Neural progenitor cell (in vitro differentiated cells): ENCODE measurements around the gene CRK.

Source experiments
- EZH2 ChIP-seq: fragments of 200-600 bp; sonication (generic); IDR thresholded peaks from 2 replicates; pipeline ENCODE4 v1.6.1; 2017; ENCODE audit warnings: antibody characterized with exemption, mild to moderate bottlenecking, moderate library complexity
- EZH2phosphoT487 ChIP-seq: fragments of 200-600 bp; sonication (generic); IDR thresholded peaks from 2 replicates; pipeline ENCODE4 v1.6.1; 2017; ENCODE audit warnings: antibody characterized with exemption
- TF ChIP-seq, protein P1 (sequence below): fragments of 200-600 bp; sonication (generic); IDR thresholded peaks from 2 replicates; pipeline ENCODE4 v1.5.1; 2017; ENCODE audit warnings: antibody characterized with exemption, mild to moderate bottlenecking

DNA sequence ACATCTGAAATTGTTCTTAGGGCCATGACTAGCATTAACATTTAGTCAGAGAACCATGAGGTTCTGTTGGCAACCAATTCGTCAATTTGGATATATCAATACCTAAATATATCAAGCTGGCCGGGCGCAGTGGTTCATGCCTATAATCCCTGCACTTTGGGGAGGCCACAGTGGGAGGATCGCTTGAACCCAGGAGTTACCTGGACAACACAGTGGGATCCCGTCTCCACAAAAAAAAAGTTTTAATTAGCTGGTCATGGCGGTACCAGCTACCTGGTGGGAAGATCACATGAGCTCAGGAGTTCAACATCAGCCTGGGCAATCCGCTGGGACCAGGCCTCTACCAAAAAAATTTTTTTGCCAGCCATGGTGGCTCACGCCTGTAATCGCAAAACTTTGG is 64.5 kb downstream of the CRK start:
- TF ChIP-seq, protein P1, sequence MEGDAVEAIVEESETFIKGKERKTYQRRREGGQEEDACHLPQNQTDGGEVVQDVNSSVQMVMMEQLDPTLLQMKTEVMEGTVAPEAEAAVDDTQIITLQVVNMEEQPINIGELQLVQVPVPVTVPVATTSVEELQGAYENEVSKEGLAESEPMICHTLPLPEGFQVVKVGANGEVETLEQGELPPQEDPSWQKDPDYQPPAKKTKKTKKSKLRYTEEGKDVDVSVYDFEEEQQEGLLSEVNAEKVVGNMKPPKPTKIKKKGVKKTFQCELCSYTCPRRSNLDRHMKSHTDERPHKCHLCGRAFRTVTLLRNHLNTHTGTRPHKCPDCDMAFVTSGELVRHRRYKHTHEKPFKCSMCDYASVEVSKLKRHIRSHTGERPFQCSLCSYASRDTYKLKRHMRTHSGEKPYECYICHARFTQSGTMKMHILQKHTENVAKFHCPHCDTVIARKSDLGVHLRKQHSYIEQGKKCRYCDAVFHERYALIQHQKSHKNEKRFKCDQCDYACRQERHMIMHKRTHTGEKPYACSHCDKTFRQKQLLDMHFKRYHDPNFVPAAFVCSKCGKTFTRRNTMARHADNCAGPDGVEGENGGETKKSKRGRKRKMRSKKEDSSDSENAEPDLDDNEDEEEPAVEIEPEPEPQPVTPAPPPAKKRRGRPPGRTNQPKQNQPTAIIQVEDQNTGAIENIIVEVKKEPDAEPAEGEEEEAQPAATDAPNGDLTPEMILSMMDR: no peak
- no peak for TF ChIP-seq EZH2
- no peak for TF ChIP-seq EZH2phosphoT487
